HG02885 (cell line): ENCODE data around the gene ALPI.
"Not testable (repeated sequence)": the region's sequence is repeated elsewhere in the genome, so short reads cannot be mapped to it uniquely, and the experiment has no call there.

Source experiments
- ATAC-seq: cut with Tn5 transposase; IDR thresholded peaks from one replicate; pipeline ENCODE4 v1.9.1; 2021; ENCODE audit warnings: mild to moderate bottlenecking; ENCODE audit not compliant: unreplicated experiment, poor library complexity

ALPI gene

GRCh38 chr2:232441147-232441651 lies 14.8 kb upstream of the ALPI start:
- ATAC-seq, result no peak

DNA sequence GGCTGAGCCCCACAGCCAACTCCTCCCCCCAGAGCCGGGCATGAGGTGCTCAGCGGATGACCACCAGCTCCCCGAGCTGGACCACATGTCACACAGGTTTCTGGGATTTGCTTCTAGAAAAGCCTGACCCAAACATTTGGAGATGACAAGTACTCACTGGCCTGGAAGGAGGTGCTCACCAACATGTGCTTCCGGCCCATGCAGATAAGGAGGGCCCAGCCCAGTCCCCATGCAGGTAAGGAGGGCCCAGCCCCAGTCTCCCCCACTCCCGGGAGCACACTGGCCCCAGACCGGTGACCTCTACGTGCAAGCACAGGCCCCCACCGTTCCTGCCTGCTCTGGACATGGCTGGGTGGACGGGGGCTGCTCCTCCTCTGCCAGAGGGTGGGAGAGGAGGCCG lies 14.0 kb upstream of the ALPI start:
- not testable (repeated sequence) for ATAC-seq

DNA sequence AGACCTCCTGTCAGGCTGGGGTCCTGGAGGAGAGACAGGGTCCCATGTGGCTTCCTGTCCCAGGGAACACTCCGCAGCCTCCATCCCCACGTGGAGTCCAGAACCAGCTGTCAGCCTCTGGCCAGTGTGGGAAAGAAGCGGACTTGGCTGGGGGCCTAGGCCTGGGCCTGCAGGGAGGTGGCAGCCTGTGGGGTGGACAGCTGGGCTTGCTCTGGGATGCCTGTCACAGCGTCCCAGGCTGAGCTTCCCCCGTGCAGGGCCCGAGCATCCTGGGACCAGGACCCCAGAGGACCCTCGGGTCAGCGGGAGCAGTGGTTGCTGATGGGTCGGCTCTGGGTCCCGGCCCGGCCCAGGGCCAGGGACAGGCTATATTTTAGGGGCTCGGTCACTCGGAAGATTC lies 13.5 kb upstream of the ALPI start:
- not testable (repeated sequence) for ATAC-seq

DNA sequence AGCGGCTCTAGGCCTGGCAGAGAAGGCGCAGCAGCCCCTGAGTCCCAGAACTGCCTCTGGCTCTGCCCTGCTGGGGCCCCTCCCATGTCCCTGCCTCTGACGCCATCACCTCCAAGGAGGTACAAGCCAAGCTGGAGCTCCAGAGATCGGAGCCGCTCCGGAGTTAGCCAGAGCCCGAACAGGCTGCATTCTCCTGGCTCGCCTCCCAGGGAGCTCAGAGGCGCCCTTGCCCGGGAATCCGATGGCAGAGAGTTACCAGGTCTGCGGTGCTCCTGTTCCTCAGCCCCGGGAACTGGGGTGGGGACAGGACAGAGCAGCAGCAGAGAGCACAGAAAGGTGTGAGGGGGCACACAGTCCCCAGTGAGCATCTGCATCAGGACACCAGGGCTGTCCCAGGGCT lies 12.9 kb upstream of the ALPI start:
- not testable (repeated sequence) for ATAC-seq

DNA sequence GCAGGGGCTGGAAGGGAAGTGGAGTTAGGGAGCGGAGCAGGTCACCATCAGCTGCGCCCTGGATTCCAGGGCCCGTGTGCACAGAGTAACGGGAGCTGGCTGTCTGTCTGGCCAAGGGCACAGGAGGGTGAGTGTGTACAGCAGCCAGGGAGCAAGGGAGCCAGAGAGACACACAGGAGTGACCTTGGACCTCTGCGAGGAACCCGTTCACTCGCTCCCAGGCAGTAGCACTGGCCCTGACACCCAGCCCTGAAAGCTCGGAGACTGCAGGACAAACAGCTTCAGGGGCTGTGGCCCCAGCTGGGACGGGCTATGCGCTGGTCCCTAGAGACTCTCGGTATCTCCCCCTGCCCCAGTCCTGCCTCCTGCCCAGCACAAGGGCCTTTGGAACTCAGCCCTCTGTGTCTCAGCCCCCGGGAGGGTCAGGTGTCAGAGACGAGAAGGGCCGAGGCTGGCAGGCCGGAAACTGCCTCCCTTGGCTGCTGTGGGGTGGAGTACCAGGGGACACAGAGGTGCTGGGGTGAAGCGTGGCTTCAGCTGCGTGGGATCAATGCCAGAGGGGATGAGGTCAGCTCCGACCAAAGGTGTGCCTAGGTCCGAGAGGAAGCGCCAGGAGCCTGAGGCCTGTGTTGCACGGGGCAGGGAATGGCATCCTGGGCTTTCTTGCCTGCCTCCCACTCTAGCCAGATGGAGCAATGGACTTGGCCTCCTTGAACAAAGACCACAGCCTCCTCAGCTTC lies 12.1 kb upstream of the ALPI start:
- ATAC-seq, result not testable (repeated sequence)

GRCh38 chr2:232444409-232445148 lies 11.4 kb upstream of the ALPI start:
- ATAC-seq, result no peak

DNA sequence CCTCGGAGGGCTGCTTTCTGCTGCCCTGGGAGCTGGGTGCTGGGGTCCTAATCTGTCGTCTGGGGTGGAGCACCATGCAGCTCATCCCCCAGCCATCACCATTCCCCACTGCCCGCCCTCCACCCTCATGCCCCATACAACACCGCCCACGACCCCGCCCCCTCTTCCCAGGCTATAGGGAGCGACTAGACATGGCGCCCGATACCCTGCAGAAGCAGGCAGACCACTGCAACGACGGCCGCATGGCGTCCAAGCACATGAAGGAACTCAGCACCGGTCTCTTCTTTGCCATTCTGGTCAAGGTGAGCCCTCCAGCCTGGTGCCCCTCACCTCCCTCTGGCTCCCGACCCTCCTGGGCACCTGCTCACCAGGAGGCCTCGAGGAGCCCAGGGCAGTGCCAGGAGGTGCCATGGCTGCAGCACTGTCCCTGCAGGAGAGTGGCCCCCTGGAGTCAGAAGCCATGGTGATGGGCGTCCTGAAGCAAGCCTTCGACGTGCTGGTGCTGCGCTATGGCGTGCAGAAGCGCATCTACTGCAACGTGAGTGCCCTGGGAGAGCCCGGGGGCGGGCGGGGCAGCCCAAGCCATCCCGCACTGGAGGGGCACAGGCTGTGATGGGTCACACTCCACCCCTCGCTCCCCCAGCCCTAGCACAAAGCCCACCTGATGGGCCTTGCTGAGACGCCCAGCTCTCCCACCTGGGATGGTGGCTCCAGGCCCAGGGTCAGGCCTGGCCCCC lies 10.6 kb upstream of the ALPI start:
- ATAC-seq, result not testable (repeated sequence)

GRCh38 chr2:232446266-232446777 lies 9.6 kb upstream of the ALPI start:
- not testable (repeated sequence) for ATAC-seq

DNA sequence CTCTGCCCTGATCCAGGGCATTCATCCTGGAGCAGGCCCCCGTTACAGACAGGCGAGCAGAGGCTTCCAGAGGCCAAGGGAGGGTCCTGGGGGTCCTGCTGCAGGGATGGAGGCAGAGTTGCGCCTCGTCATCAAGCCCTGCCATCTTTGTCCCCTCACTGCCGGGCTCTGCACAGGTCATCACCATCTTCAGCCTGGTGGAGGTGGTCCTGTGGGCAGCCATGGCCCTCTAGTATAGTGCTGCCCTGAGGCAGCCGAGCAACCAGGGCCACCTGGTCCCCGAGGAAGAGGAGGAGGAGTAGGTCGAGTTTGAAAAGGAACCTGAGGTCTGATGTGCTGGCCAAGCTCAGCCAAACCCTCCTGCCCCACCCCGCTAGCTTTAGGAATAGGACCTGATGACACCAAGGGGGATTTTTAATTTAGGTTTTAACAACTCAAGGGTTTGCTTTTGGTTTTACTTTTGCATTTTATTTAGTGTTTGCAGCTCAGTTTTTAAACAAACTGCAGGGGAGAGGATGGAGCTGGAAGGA lies 8.8 kb upstream of the ALPI start:
- ATAC-seq, result no peak

GRCh38 chr2:232447638-232448303 lies 8.2 kb upstream of the ALPI start:
- ATAC-seq, result no peak

DNA sequence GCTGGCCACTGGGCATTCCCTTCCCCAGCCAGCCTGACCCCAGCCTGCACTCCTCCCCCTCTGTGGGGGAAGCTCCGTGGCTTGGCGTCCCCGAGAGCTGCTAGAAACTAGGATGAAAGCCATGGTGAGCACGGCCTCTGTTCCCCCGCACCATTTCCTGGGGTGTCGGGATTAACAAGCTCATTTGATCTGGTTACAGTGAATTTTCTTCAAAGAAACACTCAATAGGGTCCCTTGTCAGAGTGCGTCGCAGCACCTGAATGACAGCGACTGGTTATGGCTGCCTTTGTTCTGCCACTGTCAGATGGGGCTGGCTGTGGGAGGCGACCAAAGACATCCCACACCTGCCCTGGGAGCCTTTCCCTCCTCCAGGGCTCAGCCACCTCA lies 7.7 kb upstream of the ALPI start:
- ATAC-seq, result no peak

DNA sequence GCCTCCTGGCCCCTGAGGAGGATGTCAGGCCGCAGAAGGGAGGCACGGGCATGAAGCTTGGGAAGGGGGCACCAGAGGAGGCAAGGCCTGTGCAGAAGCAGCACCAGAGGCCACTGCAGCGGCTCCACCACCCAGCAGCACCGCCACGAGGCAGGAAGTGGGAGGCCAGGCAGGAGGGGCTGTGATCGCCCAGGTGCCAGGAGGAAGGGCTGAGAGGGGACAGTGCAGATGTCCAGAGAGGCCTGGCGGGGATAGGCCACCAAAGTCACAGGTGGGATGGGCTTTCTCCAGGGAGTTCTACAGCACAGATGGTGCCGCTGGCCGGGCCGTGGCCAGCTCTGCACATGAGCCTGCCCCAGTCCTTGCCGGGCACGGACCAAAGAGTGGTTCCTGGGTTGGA lies 6.0 kb upstream of the ALPI start:
- ATAC-seq, result no peak

GRCh38 chr2:232451645-232452044 lies 4.3 kb upstream of the ALPI start:
- ATAC-seq, result not testable (repeated sequence)

DNA sequence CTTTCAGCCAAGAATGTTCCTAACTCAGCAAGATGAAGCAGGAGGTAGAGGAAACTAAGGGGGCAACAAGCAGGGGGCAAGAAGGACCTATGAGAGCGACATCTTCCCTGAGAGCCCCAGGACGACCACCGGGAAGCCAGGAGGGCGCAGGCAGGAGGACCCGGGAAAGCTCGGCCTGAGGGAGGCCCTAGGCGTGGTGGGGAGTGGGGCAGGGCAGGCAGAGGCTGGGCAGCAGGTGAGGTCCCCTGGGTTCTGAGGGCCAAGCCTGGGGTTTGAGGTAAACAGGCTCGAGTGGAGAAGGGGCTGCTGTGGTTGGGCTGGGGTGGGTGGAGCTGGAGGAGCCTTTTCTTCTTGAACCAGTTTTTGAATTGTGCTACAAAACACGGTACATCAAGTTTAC lies 1.3 kb upstream of the ALPI start:
- no peak for ATAC-seq

GRCh38 chr2:232456296-232457120 lies 555 bp downstream of the ALPI start:
- ATAC-seq, result no peak

DNA sequence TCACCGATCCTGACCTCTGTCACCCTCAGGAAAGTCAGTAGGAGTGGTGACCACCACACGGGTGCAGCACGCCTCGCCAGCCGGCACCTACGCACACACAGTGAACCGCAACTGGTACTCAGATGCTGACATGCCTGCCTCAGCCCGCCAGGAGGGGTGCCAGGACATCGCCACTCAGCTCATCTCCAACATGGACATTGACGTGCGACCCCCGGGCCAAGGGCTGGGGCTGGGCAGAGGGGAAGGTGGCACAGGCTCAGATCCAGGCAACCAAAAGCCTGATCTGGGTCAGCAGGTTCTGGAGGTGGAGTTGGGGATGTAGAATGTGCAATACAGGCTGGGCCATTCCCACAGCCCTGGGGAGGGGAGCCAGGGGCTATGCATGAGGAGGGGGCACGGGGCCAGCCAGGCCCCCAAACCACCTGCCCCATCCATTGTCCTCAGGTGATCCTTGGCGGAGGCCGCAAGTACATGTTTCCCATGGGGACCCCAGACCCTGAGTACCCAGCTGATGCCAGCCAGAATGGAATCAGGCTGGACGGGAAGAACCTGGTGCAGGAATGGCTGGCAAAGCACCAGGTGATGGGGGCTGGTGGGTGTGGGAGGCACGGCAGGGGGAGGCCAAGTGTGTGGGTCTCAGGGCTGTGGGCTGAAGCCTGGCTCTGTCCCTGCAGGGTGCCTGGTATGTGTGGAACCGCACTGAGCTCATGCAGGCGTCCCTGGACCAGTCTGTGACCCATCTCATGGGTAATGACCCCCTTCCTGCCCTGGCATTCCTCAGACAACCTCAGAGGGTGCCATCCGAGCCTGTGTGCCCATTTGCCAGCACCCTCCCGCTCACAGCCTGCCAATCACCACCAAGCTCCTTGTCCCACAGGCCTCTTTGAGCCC lies 1.4 kb downstream of the ALPI start:
- ATAC-seq, result no peak

DNA sequence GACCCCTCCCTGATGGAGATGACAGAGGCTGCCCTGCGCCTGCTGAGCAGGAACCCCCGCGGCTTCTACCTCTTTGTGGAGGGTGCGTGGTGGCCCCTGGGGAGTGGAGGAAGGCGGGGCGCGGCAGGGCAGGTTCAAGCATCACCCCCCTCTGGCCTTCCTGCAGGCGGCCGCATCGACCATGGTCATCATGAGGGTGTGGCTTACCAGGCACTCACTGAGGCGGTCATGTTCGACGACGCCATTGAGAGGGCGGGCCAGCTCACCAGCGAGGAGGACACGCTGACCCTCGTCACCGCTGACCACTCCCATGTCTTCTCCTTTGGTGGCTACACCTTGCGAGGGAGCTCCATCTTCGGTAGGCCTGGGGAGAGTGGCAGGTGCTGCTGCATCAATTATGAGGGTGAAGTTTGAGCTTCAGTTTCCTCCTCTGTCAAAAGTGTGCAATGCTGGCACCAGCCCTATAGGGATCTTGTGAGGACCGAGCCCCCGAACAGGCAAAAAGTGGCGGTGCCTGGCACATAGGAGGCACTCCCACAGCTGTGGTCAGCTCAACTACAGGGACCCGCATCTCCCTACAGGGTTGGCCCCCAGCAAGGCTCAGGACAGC lies 2.2 kb downstream of the ALPI start:
- ATAC-seq, result no peak
